Endothelial cell of umbilical vein (primary cell): ENCODE data around the gene DOCK8. TPM values are rescaled to one million over a fixed set of nuclear protein-coding genes. Genes with fewer than 3 reads are reported as not detected.

ENCODE experiments used
- BruUV-seq: library from RNA; stranded (reverse); fragments of 400-500 nt; replicated peaks from 2 replicates; lab custom pipeline; 2021; lab: Mats Ljungman, UMichigan
- CTCF ChIA-PET: fragments of 300-600, 350-600 bp; sonication (Branson Sonifier 250); formaldehyde crosslinking; loops from one replicate; lab custom pipeline; 2021; ENCODE audit warnings: antibody characterized with exemption, inconsistent platforms; lab: Charles Lee
- POLR2A ChIA-PET: fragments of 300-600, 350-600 bp; sonication (Branson Sonifier 250); formaldehyde crosslinking; loops from one replicate; lab custom pipeline; 2021; ENCODE audit warnings: antibody characterized with exemption, inconsistent platforms; lab: Charles Lee
- DNase-seq: peaks from one replicate; pipeline ENCODE4 v3.0.0-alpha.2; 2011; ENCODE audit warnings: low read depth, low spot score
- FAIRE-seq: peaks from 2 replicates; lab custom pipeline; 2011; peaks lifted over from hg19 to GRCh38; lab: Jason Lieb, UNC
- H2AFZ ChIP-seq: 2 replicates; pipeline ENCODE4 v1.6.0; 2012; ENCODE audit warnings: low read depth, low read length, control low read depth, inconsistent platforms
- H3K27ac ChIP-seq: 2 replicates; pipeline ENCODE4 v1.5.1; 2011; ENCODE audit warnings: low read depth, mild to moderate bottlenecking, control low read depth, low read length, moderate library complexity; ENCODE audit not compliant: insufficient read depth
- H3K27me3 ChIP-seq, 2 experiments: 2 replicates each; pipeline versions ENCODE4 v1.6.0 to v1.6.1; 2011; ENCODE audit warnings: low read length in 2 of 2, mixed read lengths in 1 of 2; ENCODE audit not compliant: control insufficient read depth in 2 of 2, insufficient read depth in 2 of 2
- H3K36me3 ChIP-seq, 2 experiments: 2 replicates in 1 of 2; 3 replicates in 1 of 2; pipeline ENCODE4 v1.5.1; 2011; ENCODE audit warnings: low read length in 2 of 2, mild to moderate bottlenecking in 1 of 2, moderate library complexity in 1 of 2; ENCODE audit not compliant: control insufficient read depth in 2 of 2, insufficient read depth in 2 of 2; ENCODE audit errors: extremely low read depth in 1 of 2
- H3K4me1 ChIP-seq: 3 replicates; pipeline ENCODE4 v1.5.1; 2011; ENCODE audit warnings: mild to moderate bottlenecking, low read length; ENCODE audit not compliant: control insufficient read depth, insufficient read depth; ENCODE audit errors: extremely low read depth
- H3K4me2 ChIP-seq: 2 replicates; pipeline ENCODE4 v1.6.1; 2011; ENCODE audit warnings: low read length, control low read depth, mixed read lengths; ENCODE audit not compliant: insufficient read depth
- H3K4me3 ChIP-seq, 3 experiments: fragments of 200-600 bp in 1 of 3; sonication (generic), shearing (Covaris generic) in 1 of 3; replicated peaks in 1 of 3; 2 replicates each; pipeline ENCODE4 v1.5.1; 2011 to 2016; ENCODE audit warnings: control low read depth in 3 of 3, low read length in 3 of 3, mild to moderate bottlenecking in 2 of 3, inconsistent platforms in 1 of 3, low read depth in 1 of 3, moderate library complexity in 1 of 3; ENCODE audit not compliant: insufficient read depth in 1 of 3
- H3K79me2 ChIP-seq: 2 replicates; pipeline ENCODE4 v1.6.0; 2012; ENCODE audit warnings: low read length, inconsistent platforms; ENCODE audit not compliant: control insufficient read depth, insufficient read depth
- H3K9ac ChIP-seq: replicated peaks from 2 replicates; pipeline ENCODE3; 2011; ENCODE audit warnings: low read length, control low read depth; ENCODE audit not compliant: insufficient read depth; ENCODE audit errors: extremely low read depth
- H3K9me1 ChIP-seq: replicated peaks from 3 replicates; pipeline ENCODE4 v1.6.0; 2011; ENCODE audit warnings: mild to moderate bottlenecking, low read length; ENCODE audit not compliant: control insufficient read depth, insufficient read depth; ENCODE audit errors: extremely low read depth
- H3K9me3 ChIP-seq: replicated peaks from 2 replicates; pipeline ENCODE4 v1.5.1; 2012; ENCODE audit warnings: low read length, inconsistent platforms; ENCODE audit not compliant: control insufficient read depth, insufficient read depth
- H4K20me1 ChIP-seq: replicated peaks from 2 replicates; pipeline ENCODE3; 2011; ENCODE audit warnings: mild to moderate bottlenecking, low read length; ENCODE audit not compliant: control insufficient read depth, insufficient read depth; ENCODE audit errors: extremely low read depth
- CTCF ChIP-seq, 2 donors: IDR thresholded peaks; 1 replicate in 1 of 2; 2 replicates in 1 of 2; pipeline ENCODE4 v1.5.1; 2011; ENCODE audit warnings: low read length in 2 of 2, mild to moderate bottlenecking in 2 of 2, moderate library complexity in 2 of 2, control low read depth in 1 of 2, inconsistent platforms in 1 of 2, low read depth in 1 of 2; ENCODE audit not compliant: insufficient read depth in 1 of 2; ENCODE audit errors: extremely low read depth in 1 of 2
- EZH2 ChIP-seq: IDR thresholded peaks from 2 replicates; pipeline ENCODE4 v1.6.1; 2012; ENCODE audit warnings: borderline replicate concordance, low read depth, mild to moderate bottlenecking, moderate library complexity, low read length, inconsistent platforms; ENCODE audit not compliant: severe bottlenecking
- FOS ChIP-seq: IDR thresholded peaks from 2 replicates; pipeline ENCODE4 v1.6.1; 2011; ENCODE audit warnings: mild to moderate bottlenecking, low read length, moderate library complexity, borderline replicate concordance; ENCODE audit not compliant: insufficient read depth
- GATA2 ChIP-seq: IDR thresholded peaks from 2 replicates; pipeline ENCODE4 v1.7.0; 2011; ENCODE audit warnings: low read depth, mild to moderate bottlenecking, moderate library complexity, mixed read lengths, low read length; ENCODE audit not compliant: insufficient read length, insufficient read depth
- JUN ChIP-seq: IDR thresholded peaks from 2 replicates; pipeline ENCODE4 v1.6.1; 2011; ENCODE audit warnings: borderline replicate concordance, low read depth; ENCODE audit not compliant: insufficient read length, insufficient read depth
- MAX ChIP-seq: IDR thresholded peaks from 2 replicates; pipeline ENCODE4 v1.6.1; 2011; ENCODE audit not compliant: insufficient read depth, insufficient read length
- MYC ChIP-seq: IDR thresholded peaks from one replicate; pipeline ENCODE4 v1.6.1; 2011; ENCODE audit warnings: mild to moderate bottlenecking, low read depth, low read length
- POLR2A ChIP-seq: IDR thresholded peaks from 2 replicates; pipeline ENCODE4 v1.6.1; 2012; ENCODE audit warnings: low read depth, mild to moderate bottlenecking, control low read depth, low read length
- POLR2AphosphoS5 ChIP-seq: IDR thresholded peaks from 2 replicates; pipeline ENCODE4 v1.6.1; 2012; ENCODE audit warnings: low read depth, mild to moderate bottlenecking, control low read depth, low read length, moderate library complexity; ENCODE audit not compliant: insufficient read depth
- dilution Hi-C: fragments of 300-500 bp; cut with MboI; formaldehyde crosslinking; loops from one replicate; pipeline ENCODE4 v1.15.0; 2019; ENCODE audit warnings: low sequenced_read_pairs; ENCODE audit not compliant: extremely low pct_ligation_motif_present
- intact Hi-C: fragments of 100-400 bp; cut with micrococcal nuclease; formaldehyde crosslinking; loops from one replicate; pipeline ENCODE4 v1.10.0; 2022
- polyA plus RNA-seq, 4 experiments: library from polyadenylated mRNA; depleted of rRNA in 3 of 4; stranded (reverse) in 3 of 4; unstranded in 1 of 4; fragments of >200 nt; gene quantifications; 2 replicates each; pipeline versions ENCODE4 v1.2.1 to v1.2.3, GENCODE V29; 2011 to 2012; ENCODE audit warnings: missing spikeins in 1 of 4
- total RNA-seq: library from RNA; stranded (reverse); gene quantifications from 2 replicates; pipeline ENCODE4 v1.2.3, GENCODE V29; 2021

The DOCK8 gene
- total and polyA plus RNA-seq, 2 donors (not counting 3 experiments of a cell fraction or from before 2014, with no cell fraction given) = 0.54 to 1.3 TPM

- Histone ChIP-seq H3K9me1 (no peaks in the 10 kb centered on the region), H3K4me2 (no peak overlapping the region), H2AFZ (no peak overlapping the region), H3K9me3 (no peaks in the 10 kb centered on the region), H3K27ac (no peak overlapping the region), H4K20me1 (no peaks in the 10 kb centered on the region), H3K9ac (no peak overlapping the region), H3K36me3 (no peaks in the 10 kb centered on the region), H3K4me3 (no peak overlapping the region), H3K4me1 (no peaks in the 10 kb centered on the region), H3K27me3 (no peaks in the 10 kb centered on the region), H3K79me2 (no peaks in the 10 kb centered on the region)
- BruUV-seq = no TSS peak
- dilution Hi-C loops = no loop called here
- intact Hi-C loops = no loop called here
- TF ChIP-seq GATA2 (no peak), CTCF (IDR thresholded peaks at IDR 0.05; ENCODE audit: extremely low read depth in 1 of 2, insufficient read depth in 1 of 2, low read depth in 1 of 2, low read length in 2 of 2) (no peak)
- FAIRE-seq (no peak), DNase-seq (no peak)
- ChIA-PET POLR2A (no interaction called here), CTCF (no interaction called here)
Observed at GRCh38 chr9:274406-274805, 59.7 kb downstream of the DOCK8 start.

GRCh38 chr9:277601-278295, 63.1 kb downstream of the DOCK8 start:
- no peak for FAIRE-seq
- H3K27ac ChIP-seq = no peak overlapping the region
- no peak overlapping the region for H3K4me3 ChIP-seq
- no peaks in the 10 kb centered on the region for H3K9me3 ChIP-seq
- DNase-seq = no peak
- H3K4me1 ChIP-seq = no peaks in the 10 kb centered on the region
- H3K4me2 ChIP-seq = no peak overlapping the region
- H3K79me2 ChIP-seq = no peaks in the 10 kb centered on the region
- POLR2A ChIA-PET = no interaction called here
- no TSS peak for BruUV-seq
- TF ChIP-seq MAX (no peak), EZH2 (no peak), MYC (no peak), FOS (no peak), POLR2A (no peak), JUN (no peak), CTCF (IDR thresholded peaks at IDR 0.05; ENCODE audit: extremely low read depth in 1 of 2, insufficient read depth in 1 of 2, low read depth in 1 of 2, low read length in 2 of 2) (no peak), GATA2 (no peak), POLR2AphosphoS5 (no peak)
- no peaks in the 10 kb centered on the region for H4K20me1 ChIP-seq
- CTCF ChIA-PET = interaction anchor here (1.1 to 1.5 kb wide), 2 partner anchors 12 to 63 kb away, joined by 3 to 4 read pairs; partner anchors contain the start of gene DOCK8
- intact Hi-C loops (no loop called here), dilution Hi-C loops (no loop called here)
- H3K9me1 ChIP-seq = no peaks in the 10 kb centered on the region
- no peak overlapping the region for H3K9ac ChIP-seq
- no peak overlapping the region for H2AFZ ChIP-seq
- no peaks in the 10 kb centered on the region for H3K27me3 ChIP-seq
- H3K36me3 ChIP-seq = no peaks in the 10 kb centered on the region
